GM19043 (cell line): ENCODE measurements around the gene BCL2.

Source experiments
- ATAC-seq: cut with Tn5 transposase; IDR thresholded peaks from one replicate; pipeline ENCODE4 v1.9.1; 2021; ENCODE audit warnings: low read depth; ENCODE audit not compliant: unreplicated experiment

The BCL2 gene

GRCh38 chr18:63073481-63073880 lies 246.1 kb downstream of the BCL2 start:
- ATAC-seq, result peak; percentile 41
